ENCODE results near the gene SCARF1. TPM values are rescaled to one million over a fixed set of nuclear protein-coding genes. Genes with fewer than 3 reads are reported as not detected.

SCARF1 gene
- total and polyA plus RNA-seq, 2 experiments from 2014 or later, result 0.14 TPM; not detected in 1

- DNase-seq, result no peak
- H3K79me2 ChIP-seq (ENCODE audit: insufficient read depth), result no peaks in the 10 kb centered on the region
- H3K4me1 ChIP-seq (ENCODE audit: insufficient read depth), result no peaks in the 10 kb centered on the region
- H3K27ac ChIP-seq, result no peak overlapping the region
- 32 to 48% methylated on average over 24 to 30 of the region's 39 CpGs for WGBS, 2 experiments (ENCODE audit: low coverage in 1 of 2, low lambda C conversion rate in 2 of 2, missing lambda C conversion rate in 2 of 2)
- H4K20me1 ChIP-seq (ENCODE audit: insufficient read depth), result no peaks in the 10 kb centered on the region
- no peaks in the 10 kb centered on the region for H3K9me2 ChIP-seq (ENCODE audit: insufficient read depth)
- H3K9me3 ChIP-seq (ENCODE audit: low read depth), result no peaks in the 10 kb centered on the region
- in situ Hi-C loops (cut with MboI), result no loop called here
- peak overlapping the region; percentile 79 for H3K4me3 ChIP-seq
- peak overlapping the region; percentile 96 for H3K4me2 ChIP-seq (ENCODE audit: unreplicated experiment)
- H2AFZ ChIP-seq, result peak overlapping the region; percentile 80
- H3K27me3 ChIP-seq (replicated peaks; ENCODE audit: insufficient read depth), result no peaks in the 10 kb centered on the region
- H3F3A ChIP-seq (ENCODE audit: insufficient read depth), result no peaks in the 10 kb centered on the region
- peak overlapping the region; percentile 93 for H3K9ac ChIP-seq
- no peak for TF ChIP-seq EZH2 (IDR thresholded peaks at IDR 0.05; ENCODE audit: insufficient read depth, poor library complexity, severe bottlenecking)
- TF ChIP-seq EZH2phosphoT487 (IDR thresholded peaks at IDR 0.05; ENCODE audit: insufficient read depth, low read depth), result no peak
- no peaks in the 10 kb centered on the region for H3K36me3 ChIP-seq (ENCODE audit: low read depth)
These were observed 18.1 kb downstream of the SCARF1 start for GRCh38 chr17:1627182-1627981.

GRCh38 chr17:1626333-1626732 is 19.2 kb downstream of the SCARF1 start:
- Histone ChIP-seq H3K4me3 (no peak overlapping the region), H3K36me3 (ENCODE audit: low read depth) (no peaks in the 10 kb centered on the region), H2AFZ (no peak overlapping the region), H4K20me1 (ENCODE audit: insufficient read depth) (no peaks in the 10 kb centered on the region), H3K9me2 (ENCODE audit: insufficient read depth) (no peaks in the 10 kb centered on the region), H3K27ac (no peak overlapping the region), H3K9me3 (ENCODE audit: low read depth) (no peaks in the 10 kb centered on the region), H3K9ac (no peak overlapping the region), H3K4me2 (ENCODE audit: unreplicated experiment) (no peak overlapping the region), H3K4me1 (ENCODE audit: insufficient read depth) (no peaks in the 10 kb centered on the region), H3K27me3 (replicated peaks; ENCODE audit: insufficient read depth) (no peaks in the 10 kb centered on the region), H3K79me2 (ENCODE audit: insufficient read depth) (no peaks in the 10 kb centered on the region), H3F3A (ENCODE audit: insufficient read depth) (no peaks in the 10 kb centered on the region)
- DNase-seq, result no peak
- 83 to 91% methylated on average over 3 of the region's 3 CpGs for WGBS, 2 experiments (ENCODE audit: low coverage in 1 of 2, low lambda C conversion rate in 2 of 2, missing lambda C conversion rate in 2 of 2)
- TF ChIP-seq EZH2phosphoT487 (IDR thresholded peaks at IDR 0.05; ENCODE audit: insufficient read depth, low read depth) (no peak), EZH2 (IDR thresholded peaks at IDR 0.05; ENCODE audit: insufficient read depth, poor library complexity, severe bottlenecking) (no peak)
- in situ Hi-C loops (cut with MboI), result no loop called here

GRCh38 chr17:1625581-1625980 is 20.0 kb downstream of the SCARF1 start:
- no peak overlapping the region for H3K4me2 ChIP-seq (ENCODE audit: unreplicated experiment)

GRCh38 chr17:1625053-1625452 is 20.5 kb downstream of the SCARF1 start:
- DNase-seq, result no peak
- 92 to 93% methylated on average over 14 of the region's 14 CpGs for WGBS, 2 experiments (ENCODE audit: low coverage in 1 of 2, low lambda C conversion rate in 2 of 2, missing lambda C conversion rate in 2 of 2)
- H3K36me3 ChIP-seq (ENCODE audit: low read depth), result no peaks in the 10 kb centered on the region
- H3K27ac ChIP-seq, result no peak overlapping the region
- H2AFZ ChIP-seq, result no peak overlapping the region
- TF ChIP-seq EZH2 (IDR thresholded peaks at IDR 0.05; ENCODE audit: insufficient read depth, poor library complexity, severe bottlenecking) (no peak), EZH2phosphoT487 (IDR thresholded peaks at IDR 0.05; ENCODE audit: insufficient read depth, low read depth) (no peak)
- H3K9me2 ChIP-seq (ENCODE audit: insufficient read depth), result no peaks in the 10 kb centered on the region
- H3K4me1 ChIP-seq (ENCODE audit: insufficient read depth), result no peaks in the 10 kb centered on the region
- H3K9me3 ChIP-seq (ENCODE audit: low read depth), result no peaks in the 10 kb centered on the region
- H3K27me3 ChIP-seq (replicated peaks; ENCODE audit: insufficient read depth), result no peaks in the 10 kb centered on the region
- in situ Hi-C loops (cut with MboI), result no loop called here
- no peak overlapping the region for H3K4me2 ChIP-seq (ENCODE audit: unreplicated experiment)
- H3K79me2 ChIP-seq (ENCODE audit: insufficient read depth), result no peaks in the 10 kb centered on the region
- H3K4me3 ChIP-seq, result no peak overlapping the region
- no peaks in the 10 kb centered on the region for H4K20me1 ChIP-seq (ENCODE audit: insufficient read depth)
- H3K9ac ChIP-seq, result no peak overlapping the region
- H3F3A ChIP-seq (ENCODE audit: insufficient read depth), result no peaks in the 10 kb centered on the region

More at GRCh38 chr17:1625581-1625980, 20.0 kb downstream of the SCARF1 start:
- in situ Hi-C loops (cut with MboI), result no loop called here
- no peak overlapping the region for H3K9ac ChIP-seq
- 91 to 96% methylated on average over 6 of the region's 6 CpGs for WGBS, 2 experiments (ENCODE audit: low coverage in 1 of 2, low lambda C conversion rate in 2 of 2, missing lambda C conversion rate in 2 of 2)
- DNase-seq, result no peak
- no peaks in the 10 kb centered on the region for H3K79me2 ChIP-seq (ENCODE audit: insufficient read depth)
- H3F3A ChIP-seq (ENCODE audit: insufficient read depth), result no peaks in the 10 kb centered on the region
- no peaks in the 10 kb centered on the region for H3K4me1 ChIP-seq (ENCODE audit: insufficient read depth)
- no peaks in the 10 kb centered on the region for H3K9me3 ChIP-seq (ENCODE audit: low read depth)
- H4K20me1 ChIP-seq (ENCODE audit: insufficient read depth), result no peaks in the 10 kb centered on the region
- H3K27me3 ChIP-seq (replicated peaks; ENCODE audit: insufficient read depth), result no peaks in the 10 kb centered on the region
- no peak for TF ChIP-seq EZH2phosphoT487 (IDR thresholded peaks at IDR 0.05; ENCODE audit: insufficient read depth, low read depth)
- TF ChIP-seq EZH2 (IDR thresholded peaks at IDR 0.05; ENCODE audit: insufficient read depth, poor library complexity, severe bottlenecking), result no peak
- no peak overlapping the region for H2AFZ ChIP-seq
- no peaks in the 10 kb centered on the region for H3K36me3 ChIP-seq (ENCODE audit: low read depth)
- H3K27ac ChIP-seq, result no peak overlapping the region
- no peak overlapping the region for H3K4me3 ChIP-seq
- H3K9me2 ChIP-seq (ENCODE audit: insufficient read depth), result no peaks in the 10 kb centered on the region

Measured in GM23248 (cell line).